ENCODE results near the gene NTN1.

Gene NTN1

GRCh38 chr17:9232591-9233270 lies 211.4 kb downstream of the NTN1 start:
- no peak for DNase-seq (ENCODE audit: low read depth)

GRCh38 chr17:9233271-9233599 lies 211.9 kb downstream of the NTN1 start:
- no peak for DNase-seq (ENCODE audit: low read depth)

DNA sequence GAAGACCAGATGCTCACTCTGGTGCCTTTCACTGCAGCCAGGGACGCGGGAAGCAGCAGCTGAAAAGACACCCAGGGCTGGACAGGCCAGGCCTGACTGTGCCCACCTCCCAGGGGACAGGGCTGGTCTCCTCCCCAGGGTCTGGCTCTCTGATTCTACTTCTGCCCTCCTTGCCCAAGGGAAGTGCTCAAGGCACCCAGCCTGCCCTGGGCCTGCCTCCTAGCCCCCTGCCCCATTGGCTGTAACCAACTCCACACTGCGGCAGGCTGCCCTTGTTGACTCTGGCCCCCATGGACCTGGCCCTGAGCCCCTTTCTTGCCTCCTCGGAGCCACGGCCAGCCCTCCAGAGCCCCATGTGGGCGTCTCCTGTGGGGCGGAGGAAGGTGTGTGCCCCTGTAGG lies 212.5 kb downstream of the NTN1 start:
- DNase-seq (ENCODE audit: low read depth) = no peak

GRCh38 chr17:9234389-9234945 lies 213.2 kb downstream of the NTN1 start:
- DNase-seq (ENCODE audit: low read depth) = no peak

DNA sequence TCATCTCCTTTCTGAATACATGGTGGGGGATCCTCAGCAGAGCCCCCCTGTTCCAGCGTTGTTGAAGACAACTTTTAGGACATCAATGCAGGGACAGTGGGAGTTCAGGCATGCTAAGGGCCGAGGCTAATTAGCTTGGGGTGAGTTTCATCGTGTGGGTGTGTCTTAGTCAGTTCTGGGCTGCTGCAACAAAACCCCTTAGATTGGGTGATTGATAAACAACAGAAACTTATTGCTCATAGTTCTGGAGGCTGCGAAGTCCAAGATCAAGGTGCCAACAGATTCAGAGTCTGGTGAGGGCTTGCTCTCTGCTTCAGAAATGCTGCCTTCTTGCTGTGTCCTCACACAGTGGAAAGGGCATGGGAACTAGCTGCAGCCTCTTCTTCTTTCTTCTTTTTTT lies 214.0 kb downstream of the NTN1 start:
- DNase-seq (ENCODE audit: low read depth) = no peak

DNA sequence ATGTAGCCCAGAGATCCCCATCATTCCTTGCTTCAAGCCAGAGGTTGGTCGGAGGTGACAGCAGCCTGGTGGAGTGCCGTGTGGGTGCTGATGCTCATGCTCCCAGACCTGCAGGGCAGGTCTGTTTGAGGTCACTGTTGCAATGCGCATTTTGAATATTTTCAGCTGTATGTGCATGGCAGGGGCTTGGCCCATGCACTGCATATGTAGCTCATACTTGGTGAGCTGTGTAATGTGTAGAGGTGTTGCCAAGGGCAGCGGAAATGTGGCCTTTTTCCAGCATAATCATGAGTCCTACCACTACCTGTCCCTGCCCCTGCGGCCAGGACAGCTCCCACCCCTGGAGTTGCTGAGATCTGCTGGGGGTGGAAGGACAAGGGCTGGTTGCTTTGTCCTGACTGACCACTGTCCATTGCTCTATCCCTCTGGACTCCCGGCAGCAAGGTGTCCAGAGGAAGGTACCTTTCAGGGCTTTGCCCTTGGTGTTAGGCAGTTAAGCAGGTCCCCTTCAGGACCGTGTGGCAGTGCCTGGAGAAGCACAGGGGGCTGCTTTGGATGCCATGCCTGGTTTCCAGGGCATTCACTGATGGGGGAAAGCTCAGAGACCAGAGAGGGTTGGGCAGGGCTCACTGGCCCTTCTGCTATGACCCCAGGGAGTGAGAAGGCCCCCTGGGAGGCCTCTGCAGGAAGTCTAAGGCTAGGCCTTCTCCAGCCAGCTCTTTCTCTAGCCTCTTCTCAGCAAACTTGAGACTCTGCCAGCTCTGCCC lies 215.2 kb downstream of the NTN1 start:
- DNase-seq (ENCODE audit: low read depth) = no peak

GRCh38 chr17:9237053-9237410 lies 215.7 kb downstream of the NTN1 start:
- no peak for DNase-seq (ENCODE audit: low read depth)

GRCh38 chr17:9237661-9238301 lies 216.5 kb downstream of the NTN1 start:
- DNase-seq (ENCODE audit: low read depth) = no peak

DNA sequence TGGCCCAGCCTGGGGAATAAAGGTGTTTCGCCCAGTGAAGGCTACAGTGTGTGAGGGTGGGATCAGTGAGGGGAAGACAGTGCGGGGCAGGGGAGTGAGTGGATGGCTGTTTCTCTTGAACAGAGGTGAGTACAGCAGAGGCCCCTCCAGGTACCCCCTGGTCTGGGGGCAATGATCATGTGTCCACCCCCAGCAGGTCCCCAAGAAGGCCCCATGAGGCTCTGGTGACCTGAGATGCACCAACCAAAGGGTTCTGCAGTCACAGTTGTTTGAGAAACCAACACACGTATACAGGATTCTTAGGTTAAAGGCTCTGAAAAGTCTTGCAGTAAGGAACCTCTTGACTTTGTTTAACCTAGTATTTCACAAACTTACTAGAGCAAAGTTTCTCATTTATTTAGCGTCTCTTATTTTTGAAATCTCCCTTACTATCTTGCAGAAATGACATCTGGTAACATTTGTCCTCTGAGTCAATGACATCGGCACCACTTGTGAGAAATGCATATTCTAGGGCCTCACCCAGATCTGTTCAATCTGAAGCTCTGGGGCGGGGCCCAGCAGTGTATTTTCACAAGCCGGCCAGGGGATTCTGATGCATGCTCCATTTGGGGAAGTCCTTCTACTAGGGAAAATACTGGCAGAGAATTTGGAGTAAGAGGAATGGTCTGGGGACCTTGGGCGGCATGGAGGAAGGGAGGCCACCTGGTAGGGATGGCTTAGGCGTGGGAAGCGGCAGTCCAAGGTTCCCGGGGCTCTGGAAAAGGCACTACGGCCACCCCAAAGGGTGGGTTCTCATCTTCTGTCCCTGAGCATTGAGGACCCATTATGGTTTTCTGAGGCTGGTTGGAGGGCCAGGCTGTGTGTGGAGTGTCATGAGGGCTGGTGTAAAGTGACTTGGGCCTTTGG lies 217.3 kb downstream of the NTN1 start:
- DNase-seq (ENCODE audit: low read depth) = no peak

DNA sequence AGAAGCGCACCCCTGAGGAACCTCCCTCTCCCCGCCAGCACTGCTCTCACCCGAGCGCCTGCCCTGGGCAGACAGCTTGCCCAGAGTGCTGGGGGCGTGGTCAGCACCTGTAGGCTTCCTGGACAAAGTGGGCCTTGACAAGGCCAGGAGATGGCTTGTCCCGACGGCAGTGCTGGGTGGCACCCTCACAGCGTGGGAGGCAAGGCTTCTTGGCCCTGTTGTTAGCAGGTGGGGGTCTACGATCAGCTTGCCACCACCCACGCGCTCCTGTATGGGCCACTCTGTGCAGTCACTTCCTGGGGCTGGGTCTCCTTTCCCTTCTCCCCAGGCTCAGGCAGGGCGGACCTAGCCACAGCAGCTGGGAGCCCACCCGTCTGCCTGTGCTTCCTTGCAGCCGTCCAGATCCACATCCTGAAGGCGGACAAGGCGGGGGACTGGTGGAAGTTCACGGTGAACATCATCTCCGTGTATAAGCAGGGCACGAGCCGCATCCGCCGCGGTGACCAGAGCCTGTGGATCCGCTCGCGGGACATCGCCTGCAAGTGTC lies 218.0 kb downstream of the NTN1 start:
- DNase-seq (ENCODE audit: low read depth) = no peak

- peak; percentile 39 for DNase-seq (ENCODE audit: low read depth)
Measured at GRCh38 chr17:9239793-9240658, 218.7 kb downstream of the NTN1 start.

- DNase-seq (ENCODE audit: low read depth) = no peak
Measured at GRCh38 chr17:9240659-9241370, 219.5 kb downstream of the NTN1 start.

DNA sequence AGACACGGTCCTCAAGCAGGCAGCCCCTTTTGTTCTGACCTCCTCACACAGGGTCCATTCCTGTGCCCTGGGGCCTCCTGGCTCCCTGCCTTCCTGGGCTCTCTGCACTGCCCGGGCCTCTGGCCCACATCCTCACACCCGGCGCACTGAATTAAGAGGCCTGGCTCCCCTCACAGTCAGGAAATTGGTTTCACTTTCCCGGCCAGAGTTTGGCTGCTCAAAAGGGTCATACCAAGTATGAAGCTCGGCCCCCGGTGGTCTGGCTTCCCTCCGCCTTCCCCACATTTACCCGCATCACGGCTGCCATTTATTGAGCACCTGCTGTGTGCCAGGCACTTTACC lies 220.0 kb downstream of the NTN1 start:
- no peak for DNase-seq (ENCODE audit: low read depth)

DNA sequence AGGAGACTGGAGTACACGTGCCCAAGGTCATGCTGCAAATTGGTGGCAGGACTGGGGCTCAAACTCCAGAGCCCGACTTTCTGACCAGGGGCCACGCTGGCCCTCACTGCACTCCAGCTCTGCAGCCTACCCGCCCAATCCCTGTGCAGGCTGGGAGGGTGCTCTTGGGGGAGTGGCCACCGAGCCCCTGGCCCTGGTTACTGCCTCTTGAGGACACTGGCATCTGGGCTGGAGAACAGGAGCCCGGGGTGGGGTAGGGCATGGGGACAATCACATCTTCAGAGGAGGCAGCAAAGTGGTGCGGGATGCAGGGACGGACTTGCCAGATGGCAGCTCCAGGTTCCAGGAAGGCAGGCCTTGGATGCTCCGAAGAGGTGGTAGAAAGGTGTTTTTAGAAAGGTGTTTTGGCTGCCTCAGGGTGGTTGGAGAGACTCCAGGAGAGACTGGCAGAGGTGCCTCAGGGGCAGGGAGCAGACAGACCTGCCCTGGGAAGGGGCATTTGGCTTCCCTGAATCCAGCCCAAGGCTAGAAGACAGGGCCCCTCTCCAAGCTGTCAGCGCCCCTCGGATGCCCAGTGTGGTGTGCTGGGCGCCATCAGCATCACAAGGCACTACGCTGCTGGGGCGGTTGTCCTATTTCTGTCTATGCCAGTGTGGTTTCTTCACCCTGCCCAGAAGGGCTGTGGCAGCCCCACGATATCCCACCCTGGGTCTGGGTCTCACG lies 220.6 kb downstream of the NTN1 start:
- DNase-seq (ENCODE audit: low read depth) = no peak

GRCh38 chr17:9242497-9242881 lies 221.2 kb downstream of the NTN1 start:
- DNase-seq (ENCODE audit: low read depth) = no peak

DNA sequence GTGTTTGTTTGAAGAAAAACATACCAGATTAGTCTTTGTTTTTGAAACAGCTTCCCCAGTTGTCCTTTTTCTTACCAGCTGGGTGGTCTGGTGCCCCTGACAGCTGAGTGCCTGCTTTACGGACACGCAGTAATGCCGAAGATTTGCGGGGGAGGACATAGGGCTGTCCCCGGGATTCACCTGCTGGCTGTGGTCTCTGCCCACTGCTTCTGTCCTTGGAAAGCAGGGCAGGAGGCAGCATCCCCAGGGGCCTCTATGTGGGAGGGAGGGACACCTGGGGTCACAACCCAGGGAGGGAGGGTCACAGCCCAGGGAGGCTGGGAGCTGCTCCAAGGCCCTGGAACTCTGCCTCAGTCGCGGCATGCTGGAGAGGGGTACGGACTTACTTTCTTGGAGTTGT lies 221.7 kb downstream of the NTN1 start:
- no peak for DNase-seq (ENCODE audit: low read depth)

DNA sequence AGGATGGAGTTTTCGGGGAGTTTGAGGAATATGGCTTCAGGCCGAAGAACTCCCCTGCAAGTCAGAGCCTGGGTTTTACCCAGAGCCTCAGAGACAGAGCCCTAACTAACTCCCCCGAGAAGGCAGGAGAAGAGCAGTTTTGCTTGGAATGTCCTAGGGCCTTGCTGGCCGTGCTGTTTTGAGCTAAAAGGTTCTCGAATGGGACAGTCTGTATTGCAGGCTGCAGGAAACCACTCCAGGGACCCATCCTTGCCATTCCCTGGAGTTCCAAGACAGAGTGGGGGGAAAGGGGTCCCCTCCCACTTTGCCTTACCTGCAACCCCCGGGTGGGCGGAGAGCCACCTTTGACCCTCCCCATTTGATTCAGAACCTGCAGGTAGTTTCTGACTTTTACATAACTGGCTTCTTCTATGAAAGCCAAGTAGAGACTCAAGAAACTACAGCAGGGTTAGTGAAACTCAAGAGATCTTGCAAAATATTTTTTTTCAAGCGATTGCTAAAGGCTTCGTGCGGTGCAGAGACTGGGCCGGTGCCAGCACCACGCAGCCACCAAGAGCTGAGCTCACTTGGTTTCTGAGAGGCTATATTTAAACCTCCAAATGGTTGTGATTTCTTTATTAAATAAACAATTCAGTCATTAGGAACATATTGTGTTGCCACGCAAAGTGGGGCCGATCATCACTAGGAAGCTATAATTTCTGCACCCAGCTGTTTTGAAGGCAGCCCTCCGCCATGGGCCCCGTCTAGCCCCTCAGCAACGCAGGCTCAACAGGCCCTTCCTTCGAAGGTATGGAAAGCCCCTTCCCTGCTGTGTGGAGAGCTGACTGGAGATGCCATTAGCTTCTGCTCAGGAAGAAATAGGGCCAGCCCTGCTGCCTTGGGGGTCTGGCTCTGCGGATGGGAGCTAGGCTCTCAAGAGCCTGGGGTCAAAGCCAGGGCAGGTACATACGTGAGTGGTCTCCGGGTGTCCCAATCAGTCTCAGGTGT lies 223.0 kb downstream of the NTN1 start:
- DNase-seq (ENCODE audit: low read depth) = no peak

GRCh38 chr17:9247401-9247938 lies 226.2 kb downstream of the NTN1 start:
- DNase-seq (ENCODE audit: low read depth) = no peak
